Large intestine (tissue), 12 donors: ENCODE measurements around the gene EMX2. TPM values are rescaled to one million over a fixed set of nuclear protein-coding genes. Genes with fewer than 3 reads are reported as not detected.

ENCODE experiments used
- DNase-seq, 2 donors: peaks; one replicate each; pipeline versions ENCODE4 v3.0.0 to v3.0.0-alpha.2; 2013
- H3K27ac ChIP-seq: one replicate; pipeline ENCODE4 v1.5.1; 2013; ENCODE audit warnings: low read length
- H3K27me3 ChIP-seq: 2 replicates; pipeline ENCODE4 v1.6.1; 2013; ENCODE audit warnings: low read length; ENCODE audit not compliant: control insufficient read depth, insufficient read depth
- H3K36me3 ChIP-seq: 2 replicates; pipeline ENCODE4 v1.6.1; 2013; ENCODE audit warnings: low read length; ENCODE audit not compliant: control insufficient read depth, insufficient read depth
- H3K4me1 ChIP-seq: one replicate; pipeline ENCODE4 v1.6.1; 2013; ENCODE audit warnings: low read length; ENCODE audit not compliant: control insufficient read depth, insufficient read depth
- H3K4me3 ChIP-seq: one replicate; pipeline ENCODE4 v1.5.1; 2013; ENCODE audit warnings: low read length
- H3K9me3 ChIP-seq: one replicate; pipeline ENCODE4 v1.6.1; 2013; ENCODE audit warnings: mild to moderate bottlenecking, low read depth, low read length, moderate library complexity; ENCODE audit not compliant: control insufficient read depth
- WGBS: methylation state at CpG from one replicate; pipeline ENCODE4 v1.1.5; 2013; ENCODE audit warnings: low lambda C conversion rate; ENCODE audit not compliant: insufficient coverage; 5-methylcytosine and 5-hydroxymethylcytosine counted together
- long read RNA-seq, 11 donors: transcript quantifications; one replicate each; lab custom pipeline, GENCODE V29; 2026
- polyA plus RNA-seq: library from polyadenylated mRNA; unstranded; fragments of 120-200 nt; gene quantifications from one replicate; pipeline ENCODE4 v1.2.1, GENCODE V29; 2013

Gene EMX2
- polyA plus RNA-seq = not detected
- long read RNA-seq, donor 1 = 0 reads
- long read RNA-seq, donor 2 = 0 reads
- long read RNA-seq, donor 3 = 0 reads
- long read RNA-seq, donor 4 = 0 reads
- long read RNA-seq, donor 5 = 0 reads
- long read RNA-seq, donor 6 = 0 reads
- long read RNA-seq, donor 7 = 0 reads
- long read RNA-seq, donor 8 = 0 reads
- long read RNA-seq, donor 9 = 0 reads
- long read RNA-seq, donor 10 = 0 reads
- long read RNA-seq, donor 11 = 0 reads

- Histone ChIP-seq H3K27me3 (peaks cover 100% of the 10 kb centered on the region), H3K36me3 (no peaks in the 10 kb centered on the region), H3K4me1 (peaks cover 28% of the 10 kb centered on the region), H3K9me3 (peaks cover 19% of the 10 kb centered on the region), H3K27ac (no peak within 1 kb of the TSS), H3K4me3 (no peak within 1 kb of the TSS)
- WGBS = 0% methylated on average over 2 of the region's 26 CpGs
- no peak for DNase-seq
These were observed at the start of gene EMX2 for GRCh38 chr10:117542706-117543224. EMX2 (plus strand) TSS chr10:117542746; CDS start chr10:117543268, 522 bp downstream.

GRCh38 chr10:117496031-117496430 lies 46.5 kb upstream of the EMX2 start:
- no peak for DNase-seq
- H3K36me3 ChIP-seq = no peaks in the 10 kb centered on the region
- no peak overlapping the region for H3K27ac ChIP-seq
- peaks cover 5% of the 10 kb centered on the region for H3K4me1 ChIP-seq
- WGBS = 70% methylated on average over 2 of the region's 5 CpGs
- no peak overlapping the region for H3K4me3 ChIP-seq
- H3K27me3 ChIP-seq = peaks cover 5% of the 10 kb centered on the region
- no peaks in the 10 kb centered on the region for H3K9me3 ChIP-seq

GRCh38 chr10:117496616-117497028 lies 45.9 kb upstream of the EMX2 start:
- no CpG with 5 or more reads among the region's 17 CpGs for whole genome bisulfite sequencing
- H3K27ac ChIP-seq = no peak overlapping the region
- H3K9me3 ChIP-seq = no peaks in the 10 kb centered on the region
- DNase-seq = peak; percentile 81 to 85
- peaks cover 5% of the 10 kb centered on the region for H3K4me1 ChIP-seq
- H3K4me3 ChIP-seq = no peak overlapping the region
- H3K36me3 ChIP-seq = no peaks in the 10 kb centered on the region
- H3K27me3 ChIP-seq = peaks cover 5% of the 10 kb centered on the region

- no peak overlapping the region for H3K4me3 ChIP-seq
- peaks cover 2% of the 10 kb centered on the region for H3K27me3 ChIP-seq
- H3K9me3 ChIP-seq = no peaks in the 10 kb centered on the region
- WGBS = no CpG with 5 or more reads among the region's 6 CpGs
- no peaks in the 10 kb centered on the region for H3K36me3 ChIP-seq
- DNase-seq = no peak
- H3K4me1 ChIP-seq = peaks cover 5% of the 10 kb centered on the region
- H3K27ac ChIP-seq = no peak overlapping the region
These were observed 44.8 kb upstream of the EMX2 start for GRCh38 chr10:117497736-117498135.

- Histone ChIP-seq H3K4me3 (no peak overlapping the region), H3K27me3 (peaks cover 2% of the 10 kb centered on the region), H3K27ac (no peak overlapping the region), H3K9me3 (no peaks in the 10 kb centered on the region), H3K36me3 (no peaks in the 10 kb centered on the region), H3K4me1 (peaks cover 5% of the 10 kb centered on the region)
- no peak for DNase-seq
- WGBS = no CpG with 5 or more reads among the region's 12 CpGs
These were observed 43.1 kb upstream of the EMX2 start for GRCh38 chr10:117499248-117500105.

GRCh38 chr10:117500456-117500855 lies 42.1 kb upstream of the EMX2 start:
- Histone ChIP-seq H3K9me3 (no peaks in the 10 kb centered on the region), H3K36me3 (no peaks in the 10 kb centered on the region), H3K4me1 (peaks cover 5% of the 10 kb centered on the region), H3K27me3 (peaks cover 2% of the 10 kb centered on the region), H3K4me3 (no peak overlapping the region), H3K27ac (no peak overlapping the region)
- no CpG with 5 or more reads among the region's 5 CpGs for WGBS
- DNase-seq = no peak

- Histone ChIP-seq H3K27ac (no peak overlapping the region), H3K4me1 (no peaks in the 10 kb centered on the region), H3K9me3 (no peaks in the 10 kb centered on the region), H3K4me3 (no peak overlapping the region), H3K27me3 (peaks cover 4% of the 10 kb centered on the region), H3K36me3 (no peaks in the 10 kb centered on the region)
- no peak for DNase-seq
- WGBS = no CpG with 5 or more reads among the region's 12 CpGs
These were observed 41.0 kb upstream of the EMX2 start for GRCh38 chr10:117501460-117502035.

- Histone ChIP-seq H3K27ac (no peak overlapping the region), H3K36me3 (no peaks in the 10 kb centered on the region), H3K27me3 (peaks cover 4% of the 10 kb centered on the region), H3K4me1 (no peaks in the 10 kb centered on the region), H3K4me3 (no peak overlapping the region), H3K9me3 (no peaks in the 10 kb centered on the region)
- WGBS = no CpG with 5 or more reads among the region's 10 CpGs
- DNase-seq = no peak
These were observed 39.9 kb upstream of the EMX2 start for GRCh38 chr10:117502421-117503243.

GRCh38 chr10:117503244-117504205 lies 39.0 kb upstream of the EMX2 start:
- Histone ChIP-seq H3K4me3 (no peak overlapping the region), H3K4me1 (no peaks in the 10 kb centered on the region), H3K9me3 (no peaks in the 10 kb centered on the region), H3K27me3 (peaks cover 4% of the 10 kb centered on the region), H3K27ac (no peak overlapping the region), H3K36me3 (no peaks in the 10 kb centered on the region)
- WGBS = 80% methylated on average over 1 of the region's 16 CpGs
- no peak for DNase-seq
